KBM-7 (cell line): ENCODE measurements around the gene DENND1A.

Experiments used
- DNase-seq: peaks from one replicate; pipeline ENCODE4 v3.0.0-alpha.2; 2015
- in situ Hi-C: fragments of 300-500 bp; cut with MboI; formaldehyde crosslinking; loops from 2 replicates; pipeline ENCODE4 v1.14.3; 2020; ENCODE audit warnings: low sequenced_read_pairs, low pct_unique_long_range_greater_than_20kb, mixed read lengths

The DENND1A gene

DNA sequence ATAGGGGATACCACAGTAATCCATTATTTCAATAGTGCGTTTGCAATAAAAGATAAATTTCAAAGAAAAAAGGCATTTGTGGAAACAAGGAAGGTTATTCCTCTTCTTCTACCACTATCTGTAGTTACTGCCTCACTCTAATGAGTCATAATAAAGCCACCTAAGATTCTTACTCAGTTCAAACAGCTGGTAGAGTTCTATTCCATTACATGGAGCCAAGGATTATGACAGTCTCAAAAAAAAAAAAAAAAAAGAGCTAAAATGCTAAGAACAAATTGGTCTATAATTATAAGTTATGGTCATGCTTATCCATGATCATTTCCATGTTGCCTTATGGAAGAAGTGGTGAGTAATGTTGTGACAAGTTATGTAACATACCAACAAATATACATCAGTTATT lies 46.3 kb downstream of the DENND1A start:
- in situ Hi-C loops, result no loop called here

GRCh38 chr9:123881604-123882003 lies 48.3 kb downstream of the DENND1A start:
- no peak for DNase-seq
- in situ Hi-C loops, result no loop called here

More for the DNA sequence above, 46.3 kb downstream of the DENND1A start:
- no peak for DNase-seq

- in situ Hi-C loops, result no loop called here
- no peak for DNase-seq
Measured at GRCh38 chr9:123880420-123880819, 49.5 kb downstream of the DENND1A start.

GRCh38 chr9:123876750-123877149 lies 53.2 kb downstream of the DENND1A start:
- in situ Hi-C loops, result no loop called here
- no peak for DNase-seq

DNA sequence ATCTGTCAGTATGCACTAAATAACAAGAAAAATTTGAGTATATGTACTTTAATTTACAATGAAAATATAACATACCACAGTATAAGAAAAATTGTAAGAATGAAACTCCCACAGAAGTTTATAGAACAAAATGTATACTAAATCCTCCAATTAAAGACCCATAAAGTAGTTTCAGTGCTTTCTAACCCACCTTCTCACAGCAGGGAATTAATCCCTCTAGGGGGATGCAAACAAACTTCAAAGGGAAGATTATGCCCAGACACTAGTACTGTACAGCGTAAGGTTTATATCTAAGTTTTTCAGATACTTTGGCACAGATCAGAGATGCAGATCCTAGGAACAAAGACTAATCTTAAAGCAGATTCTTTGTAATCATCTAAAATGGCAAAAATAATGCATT lies 57.2 kb downstream of the DENND1A start:
- DNase-seq, result no peak
- in situ Hi-C loops, result no loop called here

DNA sequence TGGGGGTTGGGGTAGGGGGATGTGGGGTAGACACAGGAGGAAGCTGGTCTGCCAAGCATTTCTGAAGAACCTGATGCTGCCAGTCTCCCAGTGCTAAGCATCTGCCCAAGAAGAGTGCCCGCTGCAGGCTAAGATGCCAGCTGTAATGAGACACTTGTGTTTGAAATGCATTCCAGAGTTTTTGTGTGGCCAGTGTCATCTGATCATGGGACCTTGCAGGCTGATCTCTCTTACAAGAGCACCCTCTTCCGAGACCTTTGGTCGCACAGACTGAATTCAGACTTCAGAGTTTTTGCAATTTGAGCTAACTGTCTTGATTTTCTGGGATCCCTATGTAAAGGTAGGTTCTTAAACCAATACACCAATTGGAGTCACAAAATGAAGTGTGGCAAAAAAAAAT lies 58.1 kb downstream of the DENND1A start:
- no peak for DNase-seq
- in situ Hi-C loops, result no loop called here

DNA sequence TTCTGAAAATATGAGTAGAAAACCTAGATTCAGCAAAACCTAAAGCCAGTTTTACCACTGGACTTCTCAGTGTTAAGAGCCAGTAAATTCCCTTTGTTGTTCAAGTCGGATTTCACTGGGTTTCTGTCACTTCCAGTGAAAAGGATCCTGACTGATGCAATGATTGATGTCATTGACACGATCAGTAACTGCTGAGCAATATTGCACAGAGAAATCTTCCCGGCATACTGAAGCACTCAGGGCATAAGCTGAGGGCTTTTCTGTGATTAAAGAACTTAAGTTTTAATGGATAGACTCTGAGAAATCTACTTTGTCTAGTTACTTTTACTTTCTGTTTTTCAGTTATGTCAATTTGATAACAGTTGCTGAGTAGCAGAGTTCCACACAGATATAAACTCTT lies 61.9 kb downstream of the DENND1A start:
- in situ Hi-C loops, result no loop called here
- DNase-seq, result no peak

GRCh38 chr9:123867034-123867433 lies 62.9 kb downstream of the DENND1A start:
- DNase-seq, result peak; percentile 67
- in situ Hi-C loops, result no loop called here

DNA sequence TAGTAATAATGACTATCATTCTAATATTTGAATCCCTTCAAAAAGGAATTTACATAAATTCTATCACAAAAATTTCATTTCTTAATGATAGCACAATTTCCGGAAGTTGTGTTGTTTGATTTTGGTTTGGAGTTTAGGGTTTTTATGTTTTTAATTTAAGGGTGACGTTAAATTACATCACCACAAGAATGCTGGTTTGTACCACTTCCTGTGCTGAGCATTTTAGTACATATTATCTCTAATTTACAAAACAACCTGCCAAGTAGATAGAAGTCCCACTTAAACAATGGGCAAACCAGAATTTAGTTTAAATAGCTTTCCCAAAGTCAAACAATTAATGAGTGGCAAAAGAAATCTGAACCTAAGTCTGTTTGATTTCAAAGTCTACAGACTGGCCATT lies 63.4 kb downstream of the DENND1A start:
- peak; percentile 11 for DNase-seq
- in situ Hi-C loops, result no loop called here

DNA sequence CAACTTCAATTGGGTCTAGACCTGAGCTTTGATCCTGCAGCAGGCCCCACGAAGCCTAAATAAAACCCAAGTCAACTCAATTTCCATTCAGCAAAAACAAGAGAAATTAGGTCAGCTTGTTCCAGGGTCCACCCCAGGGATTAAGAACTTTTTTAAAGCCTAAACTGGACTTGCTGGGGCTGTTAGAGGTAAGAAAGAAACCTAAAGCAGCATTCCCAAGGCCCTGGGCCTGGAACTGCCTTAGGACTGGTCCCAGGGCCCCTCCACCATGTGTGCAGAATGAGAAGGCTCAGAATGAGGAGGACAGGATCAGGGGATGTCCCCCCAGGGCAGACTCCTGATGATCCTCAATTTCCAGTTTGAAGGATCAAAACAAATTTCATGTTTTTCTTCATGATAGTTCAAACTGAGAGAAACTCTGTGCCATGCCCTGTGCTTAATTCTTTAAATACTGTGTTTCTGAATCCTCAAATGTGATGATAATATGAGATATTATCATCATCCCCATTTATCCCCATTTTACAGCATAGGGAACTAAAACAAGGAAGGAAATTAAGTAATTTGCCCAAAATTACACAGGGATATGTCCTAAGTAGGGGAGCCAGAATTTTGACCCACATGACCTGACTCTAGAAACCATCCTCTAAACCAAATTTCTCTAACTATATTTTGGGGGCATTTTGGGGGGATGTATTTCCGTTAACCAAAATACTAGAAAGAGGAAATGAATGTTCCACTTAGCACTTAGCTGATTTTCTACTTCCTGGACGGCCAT lies 64.5 kb downstream of the DENND1A start:
- in situ Hi-C loops, result no loop called here

DNA sequence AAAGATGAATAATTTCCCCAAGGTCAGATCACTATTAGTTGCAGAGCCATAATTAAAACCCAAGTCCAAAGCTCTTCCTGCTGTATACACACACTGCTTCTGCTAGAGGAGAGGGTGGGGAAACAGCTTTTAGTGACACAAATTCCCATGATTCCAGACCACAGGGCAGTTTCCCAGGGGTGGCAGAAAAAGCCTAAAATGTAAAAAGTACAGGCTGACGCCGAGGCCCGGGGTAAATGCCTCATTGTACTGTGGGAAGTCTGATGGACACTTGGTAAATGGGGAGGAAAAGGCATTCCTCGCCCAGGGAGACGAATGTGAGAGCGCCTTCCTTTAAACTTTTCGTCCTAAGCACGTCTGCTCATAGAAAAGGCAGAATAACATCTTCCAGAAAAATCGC lies 65.7 kb downstream of the DENND1A start:
- DNase-seq, result no peak
- in situ Hi-C loops, result no loop called here

More for the DNA sequence above, 64.5 kb downstream of the DENND1A start:
- DNase-seq, result no peak

DNA sequence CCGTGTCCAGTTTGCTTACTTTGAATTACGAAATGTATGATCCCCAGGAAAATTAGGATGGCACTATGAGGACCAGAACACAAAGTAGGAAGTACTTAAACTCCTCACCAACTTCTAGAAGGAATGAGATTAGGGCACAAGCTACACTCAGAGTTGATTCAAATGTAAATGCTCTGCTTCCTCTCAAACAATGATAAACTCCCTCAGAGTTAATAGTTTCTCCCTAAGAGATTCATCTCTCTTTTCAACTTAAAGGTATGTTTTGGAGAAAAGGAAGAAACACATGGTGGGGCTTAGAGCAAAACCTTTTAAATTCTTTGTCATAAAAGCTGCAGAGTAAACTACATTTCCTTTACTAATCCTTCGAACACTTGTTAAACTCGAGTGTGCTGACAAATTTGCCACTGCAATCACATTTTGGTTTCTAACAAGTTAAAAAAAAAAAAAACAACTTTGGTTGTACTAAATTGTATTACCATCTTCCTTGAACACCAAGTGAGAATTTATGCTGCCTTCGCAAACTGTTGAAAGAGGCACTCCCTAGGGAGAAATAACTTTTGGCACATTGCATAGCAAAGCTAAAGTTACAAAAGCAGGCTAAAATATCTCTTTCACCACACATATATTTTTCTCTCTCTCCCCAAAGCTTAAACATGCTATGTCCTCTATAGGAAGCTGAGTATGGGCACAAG lies 66.6 kb downstream of the DENND1A start:
- no peak for DNase-seq
- in situ Hi-C loops, result no loop called here

- in situ Hi-C loops, result no loop called here
- DNase-seq, result no peak
Measured at GRCh38 chr9:123861756-123862120, 68.2 kb downstream of the DENND1A start.

GRCh38 chr9:123861086-123861755 lies 68.7 kb downstream of the DENND1A start:
- in situ Hi-C loops, result no loop called here
- no peak for DNase-seq

GRCh38 chr9:123860603-123861002 lies 69.3 kb downstream of the DENND1A start:
- in situ Hi-C loops, result no loop called here

GRCh38 chr9:123852403-123852802 lies 77.5 kb downstream of the DENND1A start:
- in situ Hi-C loops, result no loop called here
- DNase-seq, result no peak

More at GRCh38 chr9:123860603-123861002, 69.3 kb downstream of the DENND1A start:
- DNase-seq, result no peak

- DNase-seq, result no peak
- in situ Hi-C loops, result no loop called here
Measured at GRCh38 chr9:123851851-123852250, 78.1 kb downstream of the DENND1A start.

- DNase-seq, result no peak
- in situ Hi-C loops, result no loop called here
Measured at GRCh38 chr9:123848447-123849085, 81.4 kb downstream of the DENND1A start.

DNA sequence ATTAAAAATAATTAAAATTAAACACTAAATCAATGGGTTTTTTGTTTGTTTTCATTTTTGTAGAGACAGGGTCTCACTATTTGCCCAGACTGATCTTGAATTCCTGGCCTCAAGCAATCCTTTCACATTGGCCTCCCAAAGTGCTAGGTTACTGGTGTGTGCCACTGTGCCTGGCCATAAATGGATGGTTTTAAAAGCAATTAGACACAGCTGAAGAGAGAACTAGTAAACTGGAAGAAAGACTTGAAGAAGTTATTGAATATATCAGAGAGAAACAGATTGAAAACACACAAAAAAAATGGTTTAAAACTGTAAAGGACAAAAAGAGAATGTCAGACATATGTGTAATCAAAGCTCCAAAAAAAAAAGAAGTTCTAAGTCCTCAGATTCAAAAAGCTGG lies 83.0 kb downstream of the DENND1A start:
- in situ Hi-C loops, result no loop called here
- DNase-seq, result no peak

GRCh38 chr9:123843703-123844102 lies 86.2 kb downstream of the DENND1A start:
- DNase-seq, result no peak
- in situ Hi-C loops, result no loop called here
